ENCODE results near the gene PF4V1. TPM values are rescaled to one million over a fixed set of nuclear protein-coding genes. Genes with fewer than 3 reads are reported as not detected.

Gene PF4V1
- total RNA-seq, 1 donor from 2014 or later = not detected

DNA sequence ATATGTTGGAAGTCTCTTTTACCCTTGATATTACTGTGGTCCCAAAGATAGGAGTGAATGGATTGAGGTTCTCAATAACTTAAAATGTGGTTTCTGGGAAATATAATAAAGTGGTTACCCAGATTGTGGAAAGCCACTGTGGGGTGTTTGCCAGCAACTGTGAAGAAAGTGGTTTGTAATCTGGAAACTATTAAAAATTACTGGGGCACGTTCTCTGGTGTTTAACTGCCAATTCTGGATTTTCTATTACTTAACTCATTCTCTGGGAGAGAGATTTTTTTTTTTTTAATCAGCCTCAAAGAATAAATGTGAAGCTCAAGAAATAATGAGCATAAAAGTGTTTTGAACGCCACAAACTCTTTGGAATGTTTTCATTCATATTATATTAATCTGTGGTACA, 21.5 kb upstream of the PF4V1 start:
- no peak overlapping the region for H2AFZ ChIP-seq (ENCODE audit: low read depth, low read length)
- H3K4me1 ChIP-seq (ENCODE audit: insufficient read depth, low read length) = peaks cover 15% of the 10 kb centered on the region
- Mint-ChIP-seq H3K4me1 (ENCODE audit: low read depth, unreplicated experiment) (peaks cover 14% of the 10 kb centered on the region), H3K9me3 (ENCODE audit: unreplicated experiment) (peaks cover 10% of the 10 kb centered on the region), H3K4me3 (ENCODE audit: unreplicated experiment) (no peak overlapping the region), H3K27me3 (ENCODE audit: low read depth, unreplicated experiment) (no peaks in the 10 kb centered on the region), H3K36me3 (ENCODE audit: low read depth, unreplicated experiment) (no peaks in the 10 kb centered on the region), H3K27ac (ENCODE audit: unreplicated experiment) (no peak overlapping the region)
- H3K36me3 ChIP-seq (ENCODE audit: insufficient read depth, low read length) = no peaks in the 10 kb centered on the region
- DNase-seq (ENCODE audit: low read depth) (peak; percentile 72), FAIRE-seq (no peak)
- H4K20me1 ChIP-seq (ENCODE audit: insufficient read depth, low read length) = no peaks in the 10 kb centered on the region
- no peak overlapping the region for H3K27ac ChIP-seq (ENCODE audit: low read depth, low read length)
- H3K4me3 ChIP-seq (ENCODE audit: insufficient read depth, low read depth, low read length) = no peak overlapping the region
- no peaks in the 10 kb centered on the region for H3K9me3 ChIP-seq (ENCODE audit: insufficient read depth, low read depth, low read length)
- no peak overlapping the region for H3K9ac ChIP-seq (ENCODE audit: low read length)
- no peaks in the 10 kb centered on the region for H3K27me3 ChIP-seq (ENCODE audit: insufficient read depth, low read length)
- H3K4me2 ChIP-seq (ENCODE audit: low read length) = no peak overlapping the region
- TF ChIP-seq EZH2 (IDR thresholded peaks at IDR 0.05; ENCODE audit: insufficient read depth, low read length) = no peak
- TF ChIP-seq, protein P1, sequence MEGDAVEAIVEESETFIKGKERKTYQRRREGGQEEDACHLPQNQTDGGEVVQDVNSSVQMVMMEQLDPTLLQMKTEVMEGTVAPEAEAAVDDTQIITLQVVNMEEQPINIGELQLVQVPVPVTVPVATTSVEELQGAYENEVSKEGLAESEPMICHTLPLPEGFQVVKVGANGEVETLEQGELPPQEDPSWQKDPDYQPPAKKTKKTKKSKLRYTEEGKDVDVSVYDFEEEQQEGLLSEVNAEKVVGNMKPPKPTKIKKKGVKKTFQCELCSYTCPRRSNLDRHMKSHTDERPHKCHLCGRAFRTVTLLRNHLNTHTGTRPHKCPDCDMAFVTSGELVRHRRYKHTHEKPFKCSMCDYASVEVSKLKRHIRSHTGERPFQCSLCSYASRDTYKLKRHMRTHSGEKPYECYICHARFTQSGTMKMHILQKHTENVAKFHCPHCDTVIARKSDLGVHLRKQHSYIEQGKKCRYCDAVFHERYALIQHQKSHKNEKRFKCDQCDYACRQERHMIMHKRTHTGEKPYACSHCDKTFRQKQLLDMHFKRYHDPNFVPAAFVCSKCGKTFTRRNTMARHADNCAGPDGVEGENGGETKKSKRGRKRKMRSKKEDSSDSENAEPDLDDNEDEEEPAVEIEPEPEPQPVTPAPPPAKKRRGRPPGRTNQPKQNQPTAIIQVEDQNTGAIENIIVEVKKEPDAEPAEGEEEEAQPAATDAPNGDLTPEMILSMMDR (IDR thresholded peaks at IDR 0.05; ENCODE audit: insufficient read depth, low read depth, low read length) = no peak
- no peaks in the 10 kb centered on the region for H3K79me2 ChIP-seq (ENCODE audit: insufficient read depth, low read length)

DNA sequence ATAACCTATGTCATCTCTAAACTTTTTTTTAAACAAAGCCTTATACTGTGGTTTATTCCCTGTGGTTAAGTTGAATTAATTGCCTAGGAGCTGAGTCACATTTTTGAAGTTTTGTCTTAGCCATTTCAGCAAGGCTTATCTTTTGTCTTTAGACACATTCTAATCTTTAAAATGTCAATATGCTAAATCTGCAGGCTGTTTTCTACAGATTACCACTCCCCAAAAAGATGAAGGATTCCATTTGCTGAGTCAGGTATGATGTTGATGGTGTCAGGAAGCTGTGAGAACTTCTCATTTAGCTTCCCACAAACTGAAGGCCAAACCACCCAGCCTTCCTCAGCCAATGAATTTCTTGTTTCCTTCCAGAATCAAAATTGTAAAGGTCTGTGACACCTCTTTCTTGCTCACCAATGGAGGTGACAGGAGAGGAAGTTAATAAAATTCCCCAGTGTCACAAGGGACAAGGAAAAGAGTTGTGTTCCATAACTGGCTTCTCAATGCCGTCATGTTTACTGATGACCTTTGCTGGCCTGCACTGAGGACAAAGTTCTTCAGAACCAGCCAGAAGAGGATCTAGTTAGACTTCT, 20.4 kb upstream of the PF4V1 start:
- Histone ChIP-seq H3K79me2 (ENCODE audit: insufficient read depth, low read length) (no peaks in the 10 kb centered on the region), H4K20me1 (ENCODE audit: insufficient read depth, low read length) (no peaks in the 10 kb centered on the region), H3K27me3 (ENCODE audit: insufficient read depth, low read length) (no peaks in the 10 kb centered on the region), H3K9me3 (ENCODE audit: insufficient read depth, low read depth, low read length) (no peaks in the 10 kb centered on the region), H3K4me2 (ENCODE audit: low read length) (peak overlapping the region; percentile 5), H3K9ac (ENCODE audit: low read length) (no peak overlapping the region), H3K27ac (ENCODE audit: low read depth, low read length) (no peak overlapping the region), H3K36me3 (ENCODE audit: insufficient read depth, low read length) (no peaks in the 10 kb centered on the region), H3K4me1 (ENCODE audit: insufficient read depth, low read length) (peaks cover 23% of the 10 kb centered on the region), H2AFZ (ENCODE audit: low read depth, low read length) (no peak overlapping the region), H3K4me3 (ENCODE audit: insufficient read depth, low read depth, low read length) (no peak overlapping the region)
- FAIRE-seq (peak; percentile 63), DNase-seq (ENCODE audit: low read depth) (peak; percentile 95)
- TF ChIP-seq, protein P1 (IDR thresholded peaks at IDR 0.05; ENCODE audit: insufficient read depth, low read depth, low read length) = no peak
- TF ChIP-seq EZH2 (IDR thresholded peaks at IDR 0.05; ENCODE audit: insufficient read depth, low read length) = no peak
- Mint-ChIP-seq H3K4me3 (ENCODE audit: unreplicated experiment) (no peak overlapping the region), H3K36me3 (ENCODE audit: low read depth, unreplicated experiment) (no peaks in the 10 kb centered on the region), H3K27ac (ENCODE audit: unreplicated experiment) (no peak overlapping the region), H3K9me3 (ENCODE audit: unreplicated experiment) (peaks cover 2% of the 10 kb centered on the region), H3K4me1 (ENCODE audit: low read depth, unreplicated experiment) (peaks cover 19% of the 10 kb centered on the region), H3K27me3 (ENCODE audit: low read depth, unreplicated experiment) (no peaks in the 10 kb centered on the region)
